Endothelial cell of umbilical vein (primary cell): Measurements from ENCODE around the gene TMPRSS11E.

Experiments used
- CTCF ChIP-seq, 2 donors: IDR thresholded peaks; 1 replicate in 1 of 2; 2 replicates in 1 of 2; pipeline ENCODE4 v1.5.1; 2011; ENCODE audit warnings: low read length in 2 of 2, mild to moderate bottlenecking in 2 of 2, moderate library complexity in 2 of 2, control low read depth in 1 of 2, inconsistent platforms in 1 of 2, low read depth in 1 of 2; ENCODE audit not compliant: insufficient read depth in 1 of 2; ENCODE audit errors: extremely low read depth in 1 of 2
- EZH2 ChIP-seq: IDR thresholded peaks from 2 replicates; pipeline ENCODE4 v1.6.1; 2012; ENCODE audit warnings: borderline replicate concordance, low read depth, mild to moderate bottlenecking, moderate library complexity, low read length, inconsistent platforms; ENCODE audit not compliant: severe bottlenecking
- FOS ChIP-seq: IDR thresholded peaks from 2 replicates; pipeline ENCODE4 v1.6.1; 2011; ENCODE audit warnings: mild to moderate bottlenecking, low read length, moderate library complexity, borderline replicate concordance; ENCODE audit not compliant: insufficient read depth
- GATA2 ChIP-seq: IDR thresholded peaks from 2 replicates; pipeline ENCODE4 v1.7.0; 2011; ENCODE audit warnings: low read depth, mild to moderate bottlenecking, moderate library complexity, mixed read lengths, low read length; ENCODE audit not compliant: insufficient read length, insufficient read depth
- MAX ChIP-seq: IDR thresholded peaks from 2 replicates; pipeline ENCODE4 v1.6.1; 2011; ENCODE audit not compliant: insufficient read depth, insufficient read length
- MYC ChIP-seq: IDR thresholded peaks from one replicate; pipeline ENCODE4 v1.6.1; 2011; ENCODE audit warnings: mild to moderate bottlenecking, low read depth, low read length
- POLR2A ChIP-seq: IDR thresholded peaks from 2 replicates; pipeline ENCODE4 v1.6.1; 2012; ENCODE audit warnings: low read depth, mild to moderate bottlenecking, control low read depth, low read length
- POLR2AphosphoS5 ChIP-seq: IDR thresholded peaks from 2 replicates; pipeline ENCODE4 v1.6.1; 2012; ENCODE audit warnings: low read depth, mild to moderate bottlenecking, control low read depth, low read length, moderate library complexity; ENCODE audit not compliant: insufficient read depth

- TF ChIP-seq CTCF (IDR thresholded peaks at IDR 0.05; ENCODE audit: extremely low read depth in 1 of 2, insufficient read depth in 1 of 2, low read depth in 1 of 2, low read length in 2 of 2) (no peak), POLR2A (no peak), MAX (no peak), EZH2 (no peak), POLR2AphosphoS5 (no peak), FOS (no peak), MYC (no peak), GATA2 (no peak)
These were observed 43.1 kb upstream of the TMPRSS11E start for GRCh38 chr4:68404153-68404552.
